GM18861 (cell line): Measurements from ENCODE around the gene SYT5.
"Not testable (repeated sequence)": the region's sequence is repeated elsewhere in the genome, so short reads cannot be mapped to it uniquely, and the experiment has no call there.

Experiments used
- ATAC-seq: cut with Tn5 transposase; IDR thresholded peaks from one replicate; pipeline ENCODE4 v1.9.1; 2021; ENCODE audit not compliant: unreplicated experiment

The SYT5 gene

DNA sequence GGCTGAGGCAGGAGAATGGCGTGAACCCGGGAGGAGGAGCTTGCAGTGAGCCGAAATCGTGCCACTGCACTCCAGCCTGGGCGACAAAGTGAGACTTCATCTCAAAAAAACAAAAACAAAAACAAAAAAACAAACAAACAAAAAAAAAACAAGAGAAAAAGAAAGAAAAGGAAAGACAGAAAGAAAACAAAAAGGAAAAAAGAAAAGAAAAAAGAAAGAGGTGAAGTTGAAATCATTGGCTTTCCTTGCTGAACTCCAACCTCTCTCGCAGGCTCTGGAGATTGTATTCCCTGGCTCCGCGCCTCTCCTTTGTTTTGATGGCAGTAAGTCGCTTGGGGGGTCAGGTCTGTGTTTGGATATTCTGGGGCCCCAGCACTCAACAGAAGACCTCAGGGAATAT lies 7.8 kb downstream of the SYT5 start:
- not testable (repeated sequence) for ATAC-seq

DNA sequence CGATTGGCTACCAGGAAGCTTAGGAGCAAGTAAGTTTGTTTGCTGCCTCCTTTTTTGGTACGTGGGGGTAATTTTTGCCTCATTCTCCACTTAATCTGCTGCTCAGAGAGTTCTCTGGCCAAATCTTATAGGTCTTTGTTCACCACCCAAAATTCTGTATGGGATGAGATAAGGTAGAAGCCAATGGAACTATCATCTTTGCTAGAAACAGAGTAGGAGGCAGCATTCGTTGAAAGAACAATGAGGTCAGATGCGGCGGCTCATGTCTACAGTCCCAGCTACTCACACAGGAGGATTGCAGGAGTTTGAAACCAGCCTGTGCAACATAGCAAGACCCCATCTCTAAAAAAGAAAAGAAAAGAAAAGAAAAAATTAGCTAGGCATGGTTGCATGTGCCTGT lies 8.6 kb downstream of the SYT5 start:
- no peak for ATAC-seq

DNA sequence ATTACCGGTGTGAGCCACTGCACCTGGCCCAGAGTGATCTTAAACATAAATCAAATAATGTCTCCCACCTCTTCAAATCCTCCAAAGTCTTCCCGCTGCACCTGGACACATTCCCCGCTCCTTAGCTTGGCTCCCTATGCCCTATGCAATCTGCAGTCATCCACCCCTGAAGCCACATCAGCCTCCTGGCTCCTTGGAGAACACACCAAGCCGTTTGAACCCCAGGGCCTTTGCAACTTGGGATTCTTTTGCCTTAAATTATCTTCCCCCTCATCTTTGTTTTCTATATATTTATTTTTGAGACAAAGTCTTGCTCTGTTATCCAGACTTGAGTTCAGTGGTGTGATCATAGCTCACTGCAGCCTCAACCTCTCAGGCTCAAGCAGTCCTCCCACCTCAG lies 11.0 kb downstream of the SYT5 start:
- ATAC-seq: no peak

GRCh38 chr19:55166530-55167268 lies 13.4 kb downstream of the SYT5 start, which contains the start of gene DNAAF3:
Gene DNAAF3 (minus strand): TSS chr19:55166613. CDS start chr19:55166413, 200 bp downstream.
- ATAC-seq: no peak

DNA sequence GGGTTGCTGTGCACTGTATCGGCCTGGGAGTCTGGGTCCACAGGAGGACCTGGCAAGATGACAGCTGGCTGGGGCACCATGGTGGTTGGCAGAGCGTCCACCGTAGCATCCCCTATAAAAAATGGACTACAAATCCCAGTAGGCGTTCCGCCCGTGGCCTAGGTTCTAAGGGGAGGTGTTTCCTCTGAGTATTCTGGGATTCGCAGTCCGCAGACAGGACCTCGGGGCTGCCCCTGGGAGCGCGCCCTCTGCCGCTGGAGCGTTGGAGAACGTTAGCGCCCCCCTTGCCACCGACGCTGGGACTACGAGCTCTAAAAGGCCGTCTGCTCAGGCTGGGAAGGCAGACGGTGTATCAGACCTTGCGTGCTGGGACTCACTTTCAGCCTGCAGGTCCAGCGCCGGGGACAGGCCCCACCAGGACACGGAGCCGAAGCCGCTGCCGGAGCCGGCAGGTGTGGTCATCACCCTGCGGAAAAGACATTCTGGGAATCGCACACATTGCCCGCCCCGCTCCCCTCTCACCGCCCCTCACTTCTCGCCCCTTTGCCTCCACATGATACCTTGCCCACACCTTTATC lies 14.0 kb downstream of the SYT5 start:
- no peak for ATAC-seq

DNA sequence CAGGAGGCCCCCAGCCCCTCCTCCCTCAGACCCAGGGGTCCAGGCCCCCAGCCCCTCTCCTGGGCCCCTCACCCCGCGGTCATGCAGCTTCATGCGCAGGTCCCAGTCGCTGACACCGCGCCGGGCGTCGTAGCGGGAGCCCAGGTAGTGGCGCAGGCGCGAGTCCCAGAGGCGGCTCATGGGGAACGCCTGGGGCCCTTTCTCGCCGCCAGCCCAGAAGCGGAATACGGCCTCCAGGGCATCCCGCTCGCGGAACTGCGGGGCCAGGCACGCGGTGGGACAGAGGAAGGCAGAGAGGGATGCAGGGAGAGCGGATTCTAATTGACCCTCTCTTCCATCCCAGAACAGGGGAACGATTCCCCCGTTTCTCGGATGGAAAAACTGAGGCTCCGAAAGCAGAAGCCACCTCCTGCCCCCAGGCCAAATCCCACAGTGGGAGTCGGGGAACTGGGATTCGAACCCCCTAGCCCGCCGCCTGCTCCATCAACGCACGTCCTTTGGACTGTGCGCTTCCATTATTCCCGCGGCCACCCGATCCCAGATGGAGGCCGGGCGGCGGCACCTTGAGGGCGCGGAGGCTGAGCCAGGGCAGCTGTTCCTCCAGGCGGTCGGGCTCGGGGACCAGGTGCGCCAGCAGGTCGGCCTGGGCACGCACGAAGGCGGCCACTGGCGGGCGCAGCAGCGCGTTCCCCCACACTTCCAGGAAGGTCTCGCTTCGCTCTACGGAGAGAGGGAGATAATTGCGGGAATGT lies 18.3 kb downstream of the SYT5 start:
- ATAC-seq: no peak

DNA sequence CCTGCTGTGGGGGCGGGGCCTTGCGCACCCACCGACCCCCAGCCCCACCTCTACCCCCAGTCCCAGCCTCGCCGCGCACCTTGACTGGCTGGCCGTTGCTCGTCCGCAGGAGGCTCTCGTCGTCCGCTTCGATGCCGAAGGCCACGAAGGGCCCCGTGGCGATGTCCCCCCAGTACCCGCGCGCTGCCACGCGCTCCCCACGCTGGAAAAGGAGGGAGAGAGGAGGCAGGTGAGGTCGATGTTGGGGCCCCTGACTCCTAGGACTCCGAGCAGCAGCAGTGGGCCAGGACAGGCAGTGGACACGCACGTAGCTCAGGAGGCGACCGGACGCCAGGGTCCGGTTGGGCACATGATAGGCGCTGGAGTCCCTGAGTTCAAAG lies 19.1 kb downstream of the SYT5 start:
- ATAC-seq: no peak

DNA sequence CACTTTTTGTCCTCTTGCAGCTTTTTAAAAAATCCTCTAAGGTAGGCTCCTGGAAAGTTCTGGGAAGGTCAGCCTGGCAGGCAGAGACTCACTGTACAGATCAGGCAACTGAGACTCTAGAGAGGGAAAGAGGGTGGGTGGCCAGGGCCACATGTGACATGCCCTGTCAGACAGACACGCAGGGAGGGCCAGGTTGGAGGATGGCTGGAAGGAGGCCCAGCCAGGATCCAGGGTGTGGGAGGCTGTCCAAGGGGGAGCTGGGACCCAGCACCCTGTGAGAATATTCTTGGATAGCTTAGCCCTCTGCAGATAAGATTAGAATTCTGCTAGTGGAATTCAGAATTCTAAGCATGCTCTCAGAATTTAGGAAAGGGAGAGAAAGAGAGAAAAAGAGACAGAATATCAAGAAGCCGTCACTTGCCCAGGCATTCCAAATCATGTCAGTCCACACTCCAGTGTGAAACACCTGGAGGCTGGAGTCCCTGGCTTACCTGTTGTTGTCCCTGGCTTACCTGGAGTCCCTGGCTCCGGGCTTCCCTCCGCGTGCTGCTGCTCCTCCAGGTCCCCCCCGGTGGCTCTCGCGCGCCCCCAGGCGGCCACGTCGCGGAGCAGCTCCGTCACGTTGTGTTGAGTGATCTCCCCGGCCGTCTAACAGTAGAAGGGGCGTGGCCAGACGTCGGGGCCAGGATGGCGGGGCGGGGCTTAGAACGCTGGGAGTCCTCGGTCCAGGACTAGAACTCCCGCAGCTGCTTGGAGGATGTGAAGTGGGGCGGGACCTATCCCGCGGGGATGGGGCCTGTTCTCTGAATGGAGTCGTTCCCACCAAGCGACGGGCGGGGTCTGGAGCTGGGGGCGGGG lies 19.7 kb downstream of the SYT5 start:
- ATAC-seq: no peak

DNA sequence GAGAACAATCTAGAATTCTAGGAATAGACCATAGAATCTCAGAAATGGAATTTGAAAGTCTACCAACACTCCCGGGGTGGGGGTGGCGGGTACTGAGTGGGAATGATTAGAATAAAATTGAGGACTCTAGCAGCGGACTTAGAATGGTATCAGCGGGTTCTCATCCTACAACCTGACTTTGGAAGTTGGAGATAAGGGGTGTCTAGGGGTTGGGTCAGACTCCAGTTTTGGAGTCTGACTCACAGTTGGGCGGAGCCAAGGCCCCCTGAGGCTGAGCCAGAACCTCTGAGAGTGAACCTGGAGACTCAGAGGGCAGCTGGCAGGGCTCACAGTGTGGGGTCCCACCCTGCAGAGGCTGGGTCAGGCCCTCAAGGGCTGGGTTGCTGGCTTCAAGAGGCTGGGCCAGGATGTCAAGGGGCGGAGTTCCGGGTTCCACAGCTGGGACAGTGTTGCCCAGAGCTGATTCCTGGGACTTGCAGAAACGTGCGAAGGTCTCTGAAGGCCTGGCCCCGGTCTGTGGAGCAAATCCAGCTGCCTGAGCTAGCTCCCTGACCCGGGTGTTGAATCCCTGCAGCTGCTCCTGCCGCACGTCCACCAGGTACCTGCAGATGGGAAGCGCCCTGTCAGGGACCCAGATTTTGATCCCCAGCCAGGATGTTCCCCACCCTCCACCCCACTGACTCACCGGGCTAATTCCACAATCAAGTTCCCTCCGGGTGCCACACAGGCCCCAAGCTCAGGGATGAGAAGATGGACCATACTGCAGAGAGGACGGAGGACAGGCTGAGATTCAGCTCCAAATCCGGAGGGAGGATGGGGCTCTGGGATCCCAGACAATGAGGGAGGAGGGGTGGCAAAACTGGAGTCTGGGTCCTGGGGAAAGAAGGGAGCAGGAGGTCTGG lies 21.0 kb downstream of the SYT5 start:
- ATAC-seq: no peak

DNA sequence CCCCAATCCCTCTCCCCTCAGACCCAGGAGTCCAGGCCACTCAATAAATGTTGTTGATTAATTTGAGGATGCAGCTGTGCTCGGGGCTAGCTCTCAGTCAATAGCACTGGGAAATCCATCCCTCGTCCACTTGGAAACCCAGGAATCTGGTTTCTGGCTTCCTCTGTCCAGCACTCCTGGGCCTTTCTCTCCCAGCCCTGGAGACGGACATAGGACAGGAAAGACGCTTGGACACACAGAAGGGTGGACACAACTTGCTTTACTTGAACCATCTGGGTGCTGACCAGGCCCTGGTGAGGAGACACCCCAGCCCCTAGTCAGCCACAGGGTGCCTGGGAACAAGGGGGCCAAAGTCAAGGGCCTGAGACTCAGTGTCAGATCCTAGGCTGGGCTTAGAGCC lies 21.7 kb downstream of the SYT5 start:
- ATAC-seq: no peak

DNA sequence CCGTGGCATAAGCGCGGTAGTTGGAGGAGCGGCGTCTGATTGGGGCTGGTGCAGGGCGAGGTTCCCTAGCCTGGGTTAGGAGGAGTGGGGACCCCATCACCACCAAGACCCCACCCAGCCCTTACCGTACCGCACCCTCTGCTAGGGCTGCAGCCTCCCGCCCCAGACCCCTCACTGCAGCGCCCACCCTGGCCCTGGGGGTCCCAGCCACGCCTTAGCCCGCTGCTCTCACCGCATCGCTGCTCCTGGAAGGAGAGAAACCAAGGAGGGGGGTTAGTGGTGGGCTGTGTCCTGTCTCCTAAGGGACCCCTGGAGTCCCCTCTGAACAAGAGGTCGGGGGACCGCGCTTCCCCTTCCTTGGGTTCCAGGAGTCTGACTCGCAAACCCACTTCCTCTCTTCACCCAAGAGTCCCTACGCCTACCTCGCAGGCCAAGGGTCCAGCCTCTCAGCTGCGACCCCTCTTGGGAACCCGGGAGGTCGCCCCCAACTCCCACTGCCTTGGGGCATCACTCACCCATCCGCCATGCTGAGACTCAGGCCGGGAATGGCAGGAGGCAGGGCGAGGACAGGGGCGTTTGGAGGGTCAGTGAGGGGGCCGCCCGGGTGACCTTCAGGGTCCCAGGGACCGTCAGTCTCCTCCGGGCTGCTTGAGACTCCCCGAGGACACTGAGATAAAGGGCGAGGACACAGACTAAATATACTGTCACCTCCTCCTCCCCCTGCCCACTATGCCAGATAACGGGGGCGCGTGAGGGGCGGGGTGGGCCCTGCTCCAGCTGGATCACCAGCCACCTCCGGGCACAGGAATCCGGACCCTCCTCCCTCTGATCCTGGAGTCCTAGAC lies 22.8 kb downstream of the SYT5 start, which contains the start of gene TNNI3:
TSS of gene TNNI3 (minus strand) at position 669 of the 845 bp plus-strand sequence. CDS start at position 526, 143 bp downstream.
- ATAC-seq: no peak

DNA sequence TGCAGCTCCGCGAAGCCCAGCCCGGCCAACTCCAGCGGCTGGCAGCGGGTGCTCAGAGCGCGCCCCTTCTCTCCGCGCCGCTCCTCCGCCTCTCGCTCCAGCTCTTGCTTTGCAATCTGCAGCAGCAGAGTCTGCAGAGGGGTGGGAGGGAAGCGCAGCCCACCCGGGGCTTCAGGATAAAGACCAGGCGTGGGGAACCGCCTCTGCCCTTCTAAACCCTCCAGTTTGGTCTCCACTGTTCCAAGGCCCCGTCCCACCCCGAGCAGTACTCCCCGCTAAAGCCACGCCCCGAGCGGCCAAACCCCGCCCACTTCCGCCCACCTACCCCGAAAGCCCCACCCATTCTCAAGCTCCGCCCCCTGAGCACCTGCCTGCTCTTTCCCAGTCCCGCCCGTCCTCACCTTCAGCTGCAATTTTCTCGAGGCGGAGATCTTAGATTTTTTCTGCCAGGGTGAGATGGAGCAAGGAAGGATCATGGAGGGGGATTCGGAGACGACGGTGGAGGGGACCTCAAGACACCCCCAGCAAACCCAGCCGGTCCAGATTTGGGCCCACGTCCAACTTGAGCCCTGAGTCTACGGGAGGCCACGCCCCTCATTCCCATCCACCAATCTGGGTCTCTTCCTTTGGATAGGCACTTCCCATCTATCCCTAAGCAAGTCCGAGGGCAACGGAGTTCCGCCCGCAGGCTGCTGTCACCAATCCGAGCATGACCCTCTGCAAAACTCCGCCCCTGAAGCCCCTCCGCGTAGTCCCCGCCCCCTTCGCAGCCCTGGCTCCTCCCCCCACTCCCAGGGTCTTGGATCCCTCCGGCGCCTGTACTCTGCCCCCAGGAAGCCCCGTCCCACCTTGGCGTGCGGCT lies 23.7 kb downstream of the SYT5 start:
- no peak for ATAC-seq

GRCh38 chr19:55155784-55156183 lies 24.3 kb downstream of the SYT5 start:
- ATAC-seq: not testable (repeated sequence)

- no peak for ATAC-seq
Observed at GRCh38 chr19:55153652-55154264, 26.3 kb downstream of the SYT5 start.

GRCh38 chr19:55152017-55152416 lies 28.1 kb downstream of the SYT5 start:
- no peak for ATAC-seq

DNA sequence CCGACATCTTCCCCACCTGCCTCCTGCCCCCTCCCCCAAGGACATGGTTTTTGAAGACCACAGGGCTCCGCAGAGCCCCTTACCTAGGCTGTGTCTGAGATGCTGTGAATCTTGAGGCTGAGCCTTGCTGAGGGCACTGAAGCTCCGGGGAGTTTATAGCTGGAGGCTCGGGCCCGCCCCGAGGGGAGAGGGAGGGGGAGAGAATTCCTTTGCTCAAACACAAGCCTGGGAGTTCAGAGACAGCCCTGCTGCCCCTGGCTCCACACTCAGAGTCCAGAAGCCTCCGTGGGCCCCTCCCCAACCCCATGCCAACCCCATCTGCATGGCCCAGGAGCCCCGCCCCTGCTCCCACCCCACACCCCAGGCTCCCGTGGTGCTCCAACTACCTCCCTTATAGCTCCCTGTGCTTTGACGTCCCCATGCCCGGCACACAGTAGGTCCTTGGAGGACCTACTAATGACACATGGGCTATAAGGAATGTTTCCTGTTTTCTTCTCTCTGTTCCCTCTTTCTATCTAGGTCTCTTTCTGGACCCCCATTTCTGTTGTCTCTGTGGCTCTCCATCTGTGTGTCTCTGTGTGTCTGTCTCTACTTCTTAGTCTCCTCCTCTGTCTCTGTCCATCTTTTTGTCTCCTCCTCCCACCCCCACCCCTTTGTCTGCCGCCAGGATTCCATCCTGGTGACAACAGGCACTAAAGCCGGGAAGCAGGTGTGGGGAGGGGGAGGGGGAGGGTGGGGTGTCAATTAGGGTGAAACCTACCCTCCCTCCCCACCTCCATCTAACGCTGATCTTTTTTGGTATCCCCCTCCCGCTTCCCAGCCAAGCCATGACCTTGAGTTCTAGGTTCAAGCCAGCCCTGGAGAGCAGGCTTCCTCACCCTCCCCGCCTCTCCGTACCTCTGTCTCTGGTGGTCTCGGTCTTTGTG lies 30.7 kb downstream of the SYT5 start, which contains the start of gene TNNT1:
TSS of gene TNNT1 (minus strand) at position 129 of the 926 bp plus-strand sequence. CDS start 2,049 bp downstream, outside the sequence.
- ATAC-seq: no peak
